GM18907 (cell line): ENCODE data around the gene GBF1.

Experiments used
- ATAC-seq: cut with Tn5 transposase; IDR thresholded peaks from one replicate; pipeline ENCODE4 v1.9.1; 2021; ENCODE audit warnings: mild to moderate bottlenecking, moderate library complexity; ENCODE audit not compliant: unreplicated experiment

The GBF1 gene

GRCh38 chr10:102394079-102394800 is 148.9 kb downstream of the GBF1 start:
- ATAC-seq, result peak; percentile 83

- no peak for ATAC-seq
Measured at GRCh38 chr10:102394801-102395399, 149.6 kb downstream of the GBF1 start.

GRCh38 chr10:102395400-102396316 is 150.3 kb downstream of the GBF1 start, which contains the start of gene NFKB2:
TSS of gene NFKB2 (plus strand) at chr10:102395705. CDS start at chr10:102395960, 255 bp downstream.
- no peak for ATAC-seq

GRCh38 chr10:102396317-102396650 is 151.0 kb downstream of the GBF1 start:
- no peak for ATAC-seq

DNA sequence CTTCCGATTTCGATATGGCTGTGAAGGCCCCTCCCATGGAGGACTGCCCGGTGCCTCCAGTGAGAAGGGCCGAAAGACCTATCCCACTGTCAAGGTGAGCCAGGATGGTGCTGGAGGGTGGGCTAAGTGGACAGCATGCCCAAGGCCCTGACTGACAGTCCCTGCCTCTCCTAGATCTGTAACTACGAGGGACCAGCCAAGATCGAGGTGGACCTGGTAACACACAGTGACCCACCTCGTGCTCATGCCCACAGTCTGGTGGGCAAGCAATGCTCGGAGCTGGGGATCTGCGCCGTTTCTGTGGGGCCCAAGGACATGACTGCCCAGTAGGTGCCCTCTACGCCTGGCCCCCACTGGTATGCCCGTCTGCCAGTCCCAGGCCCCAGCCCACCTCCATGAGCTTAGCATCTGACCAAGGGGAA is 151.4 kb downstream of the GBF1 start:
- no peak for ATAC-seq

DNA sequence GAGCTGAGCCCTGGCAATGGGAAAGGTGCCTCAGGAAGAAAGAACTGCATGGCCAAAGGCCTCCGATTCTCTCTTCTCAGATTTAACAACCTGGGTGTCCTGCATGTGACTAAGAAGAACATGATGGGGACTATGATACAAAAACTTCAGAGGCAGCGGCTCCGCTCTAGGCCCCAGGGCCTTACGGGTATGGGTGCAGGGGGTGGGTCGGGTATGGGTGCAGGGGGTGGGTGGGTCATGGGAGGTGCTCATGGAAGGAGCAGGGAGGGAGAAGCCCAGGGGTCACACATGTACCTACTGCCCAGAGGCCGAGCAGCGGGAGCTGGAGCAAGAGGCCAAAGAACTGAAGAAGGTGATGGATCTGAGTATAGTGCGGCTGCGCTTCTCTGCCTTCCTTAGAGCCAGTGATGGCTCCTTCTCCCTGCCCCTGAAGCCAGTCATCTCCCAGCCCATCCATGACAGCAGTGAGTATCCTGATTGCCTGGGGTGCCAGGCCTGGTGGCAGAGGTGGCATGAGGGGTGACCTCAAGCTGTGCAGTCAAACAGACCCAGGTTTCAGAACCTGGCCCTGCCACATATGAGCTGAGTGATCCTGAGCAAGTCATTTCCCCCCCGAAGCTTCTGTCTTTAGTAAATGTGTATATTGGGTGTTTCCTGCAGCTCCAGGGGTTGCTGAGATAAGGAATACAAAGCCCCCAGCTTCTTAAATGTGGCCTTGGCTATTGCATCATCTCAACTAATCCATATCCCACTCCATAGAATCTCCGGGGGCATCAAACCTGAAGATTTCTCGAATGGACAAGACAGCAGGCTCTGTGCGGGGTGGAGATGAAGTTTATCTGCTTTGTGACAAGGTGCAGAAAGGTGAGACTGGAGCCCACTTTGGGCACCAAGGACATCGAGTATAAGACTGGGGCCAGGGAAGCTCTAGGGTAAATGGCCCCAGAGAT is 152.2 kb downstream of the GBF1 start:
- ATAC-seq, result no peak

GRCh38 chr10:102398172-102399020 is 153.1 kb downstream of the GBF1 start:
- ATAC-seq, result no peak

- peak; percentile 40 for ATAC-seq
Measured at GRCh38 chr10:102399217-102400021, 154.1 kb downstream of the GBF1 start.

- no peak for ATAC-seq
Measured at GRCh38 chr10:102400076-102400475, 154.7 kb downstream of the GBF1 start.

GRCh38 chr10:102400598-102401341 is 155.4 kb downstream of the GBF1 start:
- no peak for ATAC-seq

DNA sequence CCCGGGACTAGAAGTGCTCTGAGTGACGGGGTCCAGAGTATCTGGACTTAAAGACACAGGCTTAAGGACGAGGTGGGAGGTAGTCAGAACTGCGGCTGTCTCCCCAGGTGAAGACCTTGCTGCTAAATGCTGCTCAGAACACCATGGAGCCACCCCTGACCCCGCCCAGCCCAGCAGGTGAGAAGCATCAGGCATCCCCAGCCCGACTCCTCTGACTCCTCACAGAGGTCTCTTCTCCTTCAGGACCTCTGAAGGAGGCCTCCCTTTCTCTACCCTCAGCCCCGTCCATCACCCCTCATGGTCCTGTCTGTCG is 156.0 kb downstream of the GBF1 start:
- no peak for ATAC-seq

GRCh38 chr10:102401735-102402511 is 156.6 kb downstream of the GBF1 start:
- ATAC-seq, result no peak

- no peak for ATAC-seq
Measured at GRCh38 chr10:102402512-102402896, 157.2 kb downstream of the GBF1 start.

DNA sequence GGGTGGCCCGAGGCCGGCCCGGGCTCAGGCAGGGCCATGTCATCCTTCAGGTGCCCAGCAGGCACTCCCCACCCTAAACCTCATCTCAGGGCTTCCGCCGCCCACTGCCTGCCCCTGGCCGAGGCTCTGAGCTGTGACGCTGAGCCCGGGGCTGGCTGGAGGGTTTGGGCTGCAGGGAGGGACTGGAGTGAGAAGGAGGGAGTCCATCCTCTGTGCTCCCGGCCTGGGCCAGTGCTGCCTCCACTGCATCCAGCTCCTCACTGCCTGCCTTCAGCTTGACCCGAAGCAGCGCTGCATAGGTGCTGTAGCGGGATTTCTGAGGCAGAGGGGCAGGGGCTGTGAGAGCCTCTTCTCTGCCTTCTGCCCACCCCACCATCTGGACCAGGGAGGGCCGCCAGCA is 157.8 kb downstream of the GBF1 start:
- ATAC-seq, result no peak

GRCh38 chr10:102404361-102405107 is 159.2 kb downstream of the GBF1 start:
- ATAC-seq, result no peak

- no peak for ATAC-seq
Measured at GRCh38 chr10:102405108-102405571, 159.8 kb downstream of the GBF1 start.

DNA sequence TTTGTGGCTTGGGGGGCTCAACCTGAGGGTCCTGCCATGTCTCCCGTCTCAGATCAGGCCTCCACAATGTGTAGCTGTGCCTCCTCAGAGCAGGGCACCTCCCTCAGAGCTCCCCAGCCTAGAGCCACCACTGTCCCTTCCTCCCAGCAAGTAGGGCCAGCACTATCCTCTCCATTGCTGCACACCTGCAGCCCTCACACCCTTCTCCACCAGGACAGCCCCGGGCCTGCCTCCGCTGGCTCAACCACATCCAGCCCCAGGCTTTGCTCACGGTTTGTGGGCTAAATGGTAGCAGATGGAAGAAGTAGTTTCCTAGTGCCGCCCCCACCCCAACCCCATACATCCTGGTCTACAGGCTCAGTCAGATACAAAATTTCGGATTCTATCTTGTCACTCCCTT is 160.3 kb downstream of the GBF1 start:
- ATAC-seq, result no peak
